Stimulated activated CD4-positive, alpha-beta T cell treated with anti-CD3 and anti-CD28 coated beads, Interleukin-2, amount 100 ng/mL, for 48 hours (primary cell): ENCODE results near the gene ILK.

Source experiments
- DNase-seq, 2 donors: peaks; one replicate each; pipeline ENCODE4 v3.0.0-alpha.2; 2020

Gene ILK

DNA sequence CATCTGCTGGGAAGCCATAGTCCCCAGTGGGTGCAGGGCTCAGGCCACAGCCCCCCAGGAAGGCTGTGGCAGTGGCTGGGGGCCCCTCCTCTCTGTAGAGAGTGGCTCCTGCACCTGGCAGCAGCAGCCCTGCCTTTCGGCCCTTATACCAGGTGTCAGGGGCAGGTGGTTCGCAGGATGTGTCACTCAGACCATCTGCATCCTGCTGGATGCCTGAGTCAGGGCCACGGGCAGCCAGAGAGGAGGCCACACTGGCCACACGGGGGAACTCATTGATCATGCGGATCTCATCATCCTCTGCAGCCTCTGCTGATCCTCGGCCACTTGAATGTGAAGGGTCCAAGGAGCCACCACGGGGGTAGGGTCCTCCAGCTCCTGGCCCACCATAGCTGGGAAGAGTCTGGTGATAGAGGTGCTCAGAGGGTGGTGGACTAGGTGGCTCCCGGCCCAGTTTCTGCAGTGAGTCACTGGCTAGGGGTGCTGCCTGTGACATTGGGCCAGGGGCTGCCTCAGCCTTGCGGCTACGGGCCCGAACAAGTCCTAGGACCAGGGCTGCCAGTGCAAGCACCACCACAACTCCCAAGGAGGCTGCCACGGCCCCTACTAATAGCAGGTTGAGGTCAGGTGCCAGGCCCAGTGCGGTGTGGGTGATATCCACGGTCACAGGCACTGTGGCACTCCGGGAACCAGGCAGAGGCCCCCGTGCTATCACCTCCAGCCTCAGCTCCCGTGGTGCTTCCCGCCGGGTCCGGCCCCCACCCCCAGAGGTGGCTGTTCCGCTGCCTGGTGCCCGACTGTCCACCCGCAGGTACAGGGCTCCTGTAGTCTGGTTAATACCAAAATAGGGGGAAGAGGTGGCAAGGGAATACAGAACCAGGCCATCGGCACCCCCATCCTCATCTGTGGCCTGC is 18.9 kb downstream of the ILK start:
- no peak for DNase-seq

DNA sequence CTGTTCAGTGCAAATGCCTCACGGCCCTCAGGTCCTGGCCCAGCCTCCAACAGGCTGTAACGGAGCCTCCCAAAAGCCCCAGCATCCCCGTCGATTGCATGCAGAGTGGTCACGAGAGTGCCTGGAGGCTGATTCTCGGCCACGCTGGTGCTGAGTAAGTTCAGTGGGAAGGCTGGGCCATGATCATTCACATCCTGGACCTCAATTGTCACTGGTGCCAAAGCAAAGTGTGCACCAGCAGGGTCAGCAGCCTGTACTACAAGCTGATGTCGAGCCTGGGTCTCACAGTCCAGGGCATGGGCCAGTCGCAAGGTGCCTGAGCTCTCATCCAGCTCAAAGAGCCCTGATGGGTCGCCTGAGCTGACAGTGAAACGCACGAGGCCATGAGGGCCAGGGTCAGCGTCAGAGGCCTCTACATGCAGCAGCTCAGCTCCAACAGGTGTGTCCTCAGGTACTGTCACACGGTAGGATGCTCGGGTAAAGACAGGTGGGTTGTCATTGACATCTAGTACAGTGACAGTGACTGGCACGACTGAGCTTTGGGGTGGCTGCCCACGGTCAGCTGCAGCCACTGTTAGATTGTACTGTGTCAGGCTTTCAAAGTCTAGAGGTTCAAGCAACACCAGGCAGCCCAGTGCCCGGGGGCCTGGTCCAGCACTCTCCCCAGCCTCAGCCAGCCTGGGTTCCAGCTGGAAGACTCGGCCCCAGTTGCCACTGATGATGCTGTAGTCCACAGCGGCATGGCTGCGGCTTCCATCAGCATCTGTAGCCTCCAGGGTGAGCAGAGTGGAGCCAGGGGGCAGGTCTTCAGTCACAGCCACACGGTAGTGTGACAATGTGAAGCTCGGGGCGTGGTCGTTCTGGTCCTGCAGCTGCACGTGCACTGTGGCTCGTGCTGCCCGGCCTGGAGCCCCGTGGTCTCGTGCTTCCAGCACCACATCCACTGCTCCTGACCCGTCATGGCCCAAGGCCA is 20.1 kb downstream of the ILK start:
- no peak for DNase-seq

DNA sequence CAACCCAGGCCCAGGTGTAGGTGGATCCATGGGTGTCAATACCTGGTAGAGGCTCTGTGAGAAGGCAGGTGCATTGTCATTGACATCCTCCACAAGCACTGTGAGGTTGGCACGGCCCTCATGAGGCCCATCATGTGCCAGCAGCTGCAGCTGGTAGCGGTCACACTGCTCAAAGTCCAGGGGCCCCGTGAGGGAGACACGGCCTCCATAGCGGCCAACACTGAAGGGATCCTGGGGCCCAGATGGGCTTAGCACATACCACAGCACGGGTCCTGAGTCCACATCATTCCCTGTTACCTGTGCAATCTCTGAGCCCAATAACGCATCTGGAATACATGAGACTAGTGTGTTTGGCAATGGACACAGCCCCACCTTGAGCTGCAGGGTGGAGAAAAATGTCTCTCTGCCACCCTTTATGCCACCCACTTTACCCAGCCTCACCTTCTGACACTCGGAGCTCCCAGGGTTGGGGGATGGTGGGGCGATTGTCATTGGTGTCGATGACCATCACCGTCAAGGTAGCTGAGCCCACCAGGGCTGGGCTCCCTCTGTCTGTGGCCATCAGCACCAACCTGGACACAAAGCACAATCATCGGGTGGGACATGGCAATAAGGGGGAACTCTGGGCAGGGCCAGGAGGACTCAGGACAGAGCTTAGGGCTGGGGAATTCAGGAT is 21.7 kb downstream of the ILK start:
- no peak for DNase-seq

DNA sequence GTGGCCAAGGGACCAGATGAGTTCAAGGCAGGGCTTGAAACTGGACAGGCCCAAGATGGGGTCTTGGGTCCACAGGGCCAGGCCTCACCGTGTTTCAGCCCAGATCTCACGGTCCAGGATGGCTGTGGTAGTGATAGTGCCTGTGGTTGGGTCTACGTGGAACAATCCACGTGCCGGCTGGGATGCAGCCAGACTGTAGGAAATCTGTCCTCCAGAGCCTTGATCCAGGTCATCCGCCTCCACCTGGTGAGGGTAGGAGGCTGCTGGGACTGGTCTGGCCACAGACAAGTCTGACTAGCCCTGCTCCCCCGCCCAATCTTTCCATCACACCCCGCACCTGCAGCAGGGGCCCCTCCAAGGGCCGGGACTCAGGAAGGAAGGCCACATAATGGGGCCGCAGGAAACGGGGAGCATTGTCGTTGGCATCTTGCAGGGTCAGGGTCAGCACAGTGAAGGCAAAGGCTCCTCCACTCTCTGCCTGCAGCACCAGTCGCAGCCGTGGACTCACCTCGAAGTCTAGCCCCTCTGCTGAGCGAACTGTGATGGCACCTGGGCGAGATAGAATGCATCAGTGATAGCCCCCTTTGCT is 22.4 kb downstream of the ILK start:
- DNase-seq: no peak

DNA sequence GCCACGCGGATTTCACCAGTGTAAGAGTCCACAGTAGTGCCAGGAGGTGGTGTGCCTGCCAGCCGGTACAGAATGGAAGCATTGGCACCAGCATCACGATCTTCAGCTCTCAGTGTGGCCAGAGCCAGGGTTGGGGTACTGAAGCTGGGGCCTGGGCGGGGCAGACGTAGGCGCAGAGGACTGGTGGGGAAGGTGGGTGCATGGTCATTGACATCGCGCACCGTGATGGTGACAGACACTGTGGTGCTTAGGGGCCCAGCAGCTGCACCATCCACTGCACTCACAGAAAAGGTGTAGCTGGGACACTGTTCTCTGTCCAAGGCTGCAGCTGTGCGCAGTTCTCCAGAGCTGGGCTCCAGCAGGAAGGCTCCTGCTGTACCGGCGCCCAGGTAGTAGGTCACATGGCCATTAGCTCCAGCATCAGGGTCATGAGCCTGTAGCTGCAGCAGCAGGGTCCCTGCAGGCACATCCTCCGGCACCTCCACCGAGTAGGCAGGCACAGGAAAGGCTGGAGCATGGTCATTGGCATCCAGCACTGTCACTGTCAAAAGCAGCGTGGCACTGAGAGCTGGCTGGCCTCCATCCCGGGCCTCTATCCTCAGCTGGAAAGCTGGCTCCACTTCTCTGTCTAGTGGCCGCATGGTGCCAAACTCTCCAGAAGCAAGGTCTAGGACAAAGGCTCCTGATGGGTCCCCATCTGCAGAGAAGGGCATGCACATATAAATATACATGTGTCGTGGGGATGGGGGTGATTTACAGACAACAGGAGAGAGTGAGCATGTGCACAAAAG is 23.6 kb downstream of the ILK start:
- DNase-seq: no peak

DNA sequence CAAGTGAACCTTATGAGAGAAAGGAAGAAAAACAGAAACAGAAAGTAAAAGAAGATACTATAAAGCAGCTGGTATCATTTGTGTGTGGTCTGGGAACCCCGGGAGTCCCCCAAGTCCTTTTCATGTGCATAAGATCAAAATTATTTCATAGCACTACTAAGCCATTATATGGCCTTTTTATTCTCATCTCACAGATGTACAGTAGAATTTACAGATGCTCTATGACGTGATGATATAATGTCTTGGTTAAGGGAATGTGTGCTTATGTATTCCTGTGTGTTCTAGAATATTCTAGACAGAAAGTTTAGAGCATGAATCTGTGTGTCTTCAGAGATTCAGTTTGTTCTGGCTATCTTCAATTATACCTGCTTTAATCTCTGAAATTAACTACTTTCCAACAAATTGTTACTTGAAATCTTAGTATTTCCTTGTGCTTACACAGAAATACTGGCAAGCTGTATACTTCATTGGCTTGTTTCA is 24.2 kb downstream of the ILK start:
- DNase-seq: no peak

DNA sequence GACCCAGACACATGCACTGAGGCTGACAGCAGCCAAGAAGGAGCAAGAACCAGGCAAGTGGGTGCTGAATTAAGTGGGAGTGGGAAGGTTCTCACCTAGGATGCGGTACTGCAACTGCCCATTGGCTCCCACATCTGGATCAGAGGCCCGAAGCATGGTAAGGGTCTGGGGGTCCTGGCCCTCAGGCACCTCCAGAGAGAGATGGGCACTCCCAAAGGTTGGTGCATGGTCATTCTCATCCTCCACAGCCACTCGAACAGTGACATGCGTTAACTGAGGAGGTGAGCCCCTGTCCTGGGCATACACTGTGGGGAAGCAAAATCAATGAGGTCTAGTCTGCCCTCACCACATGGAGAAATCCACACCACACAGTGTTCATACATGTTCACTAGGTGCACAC is 25.0 kb downstream of the ILK start:
- DNase-seq: no peak

DNA sequence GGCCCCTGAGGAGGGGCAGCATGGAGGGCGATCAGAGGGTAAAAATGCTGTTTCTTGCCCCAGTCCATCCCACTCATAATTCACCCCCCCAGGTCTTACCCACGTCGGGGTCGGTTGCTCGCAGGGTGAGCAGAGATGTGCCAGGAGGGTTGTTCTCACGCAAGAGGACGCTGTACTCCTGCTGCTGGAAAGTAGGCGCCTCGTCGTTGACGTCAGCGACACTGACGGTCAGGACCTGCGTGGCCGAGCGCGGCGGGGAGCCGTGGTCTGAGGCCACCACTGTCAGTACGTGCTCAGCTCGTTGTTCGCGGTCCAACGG is 26.0 kb downstream of the ILK start:
- DNase-seq: no peak

DNA sequence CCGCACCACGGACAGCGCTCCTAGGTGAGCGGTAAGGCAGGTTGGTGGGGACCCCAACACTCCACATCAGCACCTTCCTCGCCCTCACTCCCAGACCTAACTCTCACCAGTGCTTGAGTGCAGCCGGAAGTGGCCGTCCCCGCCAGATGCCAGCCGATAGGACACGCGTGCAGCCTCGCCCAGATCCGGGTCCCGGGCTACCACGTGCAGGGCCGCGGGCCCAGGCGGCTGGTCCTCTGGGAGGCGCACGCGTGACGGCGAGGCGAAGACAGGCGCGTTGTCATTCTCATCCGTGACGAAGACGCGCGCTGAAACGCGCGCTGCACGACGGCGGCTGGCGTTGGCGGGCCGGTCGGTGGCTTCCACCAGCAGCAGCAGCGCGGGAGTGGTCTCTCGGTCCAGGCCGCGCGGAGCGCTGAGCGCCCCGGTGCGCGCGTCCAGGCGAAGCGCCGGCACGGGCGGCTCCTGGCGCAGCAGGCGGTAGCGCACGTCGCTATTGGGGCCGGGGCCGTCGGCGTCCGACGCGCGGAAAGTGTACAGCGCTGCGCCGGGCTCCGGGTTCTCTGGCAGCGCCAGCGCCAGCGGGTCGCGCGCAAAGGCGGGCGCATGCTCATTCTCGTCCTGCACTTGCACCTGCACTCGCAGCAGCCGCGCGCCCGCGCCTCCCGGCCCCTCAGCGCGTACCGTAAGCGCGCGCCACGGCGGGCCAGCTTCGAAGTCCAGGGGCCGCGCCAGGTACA is 26.5 kb downstream of the ILK start:
- no peak for DNase-seq

DNA sequence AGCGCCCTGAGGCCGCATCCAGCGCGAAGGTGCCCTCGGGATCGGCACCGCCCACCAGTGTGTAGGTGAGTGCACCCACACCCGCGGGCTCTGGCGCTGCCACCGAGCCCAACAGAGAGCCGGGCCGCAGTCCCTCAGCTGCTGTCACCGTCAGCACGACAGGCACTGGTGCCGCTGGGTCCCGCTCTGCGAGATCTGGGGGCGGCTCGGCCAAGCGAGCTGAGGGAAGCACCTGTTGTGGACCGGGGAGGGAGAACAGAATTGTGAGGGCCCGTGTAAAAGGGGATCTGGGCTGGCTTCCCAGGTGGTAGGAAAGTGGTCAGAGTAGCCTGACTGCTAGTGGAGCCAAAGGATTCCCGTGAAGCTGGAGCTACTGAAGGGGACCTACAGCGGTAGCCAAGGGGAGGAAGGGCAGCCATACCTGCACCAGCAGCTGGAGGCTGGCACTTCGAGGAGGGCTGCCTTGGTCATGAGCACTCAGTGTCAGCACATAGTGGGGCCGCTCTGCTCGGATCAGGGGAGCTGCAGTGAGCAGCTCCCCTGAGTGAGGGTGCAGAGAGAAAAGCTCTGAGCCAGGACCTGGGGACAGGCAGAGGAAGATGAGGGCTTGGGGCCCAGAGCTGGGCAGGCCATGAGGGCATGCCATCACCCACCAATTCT is 27.2 kb downstream of the ILK start:
- no peak for DNase-seq

DNA sequence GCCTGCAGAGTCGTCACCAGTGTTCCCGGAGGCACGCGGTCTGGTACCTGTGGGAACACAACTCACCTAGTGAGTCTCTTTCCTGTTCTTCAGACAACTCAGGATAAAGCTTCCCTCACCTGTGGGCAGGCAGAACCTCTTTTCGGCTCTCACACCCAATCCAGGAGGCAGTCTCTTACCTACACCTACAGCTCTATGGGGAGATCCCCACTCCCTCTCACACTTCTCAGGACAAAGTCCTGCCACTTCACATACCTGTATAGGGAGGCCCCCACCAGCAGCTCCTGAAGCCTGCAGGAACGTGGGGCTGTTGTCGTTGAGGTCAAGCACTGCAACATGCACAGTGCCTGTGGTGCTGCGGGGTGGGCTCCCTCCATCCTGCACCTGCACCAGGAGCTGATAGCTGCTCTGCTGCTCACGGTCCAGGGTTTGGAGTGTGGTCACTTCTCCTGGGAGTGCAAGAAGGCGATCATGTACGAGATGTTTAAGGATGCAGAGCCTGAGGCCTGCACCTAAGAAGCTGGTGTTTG is 27.9 kb downstream of the ILK start:
- DNase-seq: no peak

DNA sequence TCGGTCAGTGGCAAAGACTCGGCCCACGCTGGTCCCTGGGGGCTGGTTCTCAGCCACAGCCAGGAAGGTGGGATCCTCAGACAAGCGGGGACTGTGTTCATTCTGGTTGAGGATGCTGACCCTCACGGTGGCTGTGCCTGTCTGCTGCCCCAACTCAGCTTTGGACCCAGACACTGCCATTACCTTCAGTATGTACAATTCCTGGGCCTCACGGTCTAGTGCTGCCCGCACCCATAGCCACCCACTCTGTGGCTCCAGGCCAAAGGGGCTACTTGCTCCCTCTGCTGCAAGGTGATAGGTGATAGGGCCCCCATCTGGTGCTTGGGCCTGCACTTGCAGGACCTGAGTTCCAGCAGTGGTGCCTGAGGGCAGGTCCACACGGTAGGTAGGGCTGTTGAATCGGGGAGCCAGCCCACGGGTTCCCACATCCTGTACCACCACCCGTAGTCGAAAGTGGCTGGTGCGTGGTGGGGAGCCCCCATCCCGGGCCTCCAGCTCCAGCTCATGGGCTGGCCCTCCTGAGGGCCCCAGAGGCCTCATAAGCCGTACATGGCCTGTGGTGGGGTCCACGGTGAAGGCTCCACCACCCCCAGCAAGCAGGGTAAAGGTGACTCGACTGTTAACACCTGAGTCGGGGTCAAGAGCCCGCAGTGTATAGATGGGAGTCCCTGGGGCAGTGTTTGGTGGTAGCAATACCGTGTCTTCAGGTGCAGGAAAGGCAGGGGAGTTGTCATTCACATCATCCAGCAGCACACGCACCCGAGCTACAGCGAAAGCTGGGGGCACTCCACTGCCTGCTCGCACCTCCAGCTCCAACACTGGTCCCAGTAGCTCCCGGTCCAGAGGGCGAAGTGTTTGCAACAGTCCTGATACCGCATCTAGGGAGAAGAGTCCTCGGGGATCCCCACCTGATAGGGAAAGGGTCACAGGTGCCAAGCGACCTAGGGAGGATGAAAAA is 28.8 kb downstream of the ILK start:
- no peak for DNase-seq

DNA sequence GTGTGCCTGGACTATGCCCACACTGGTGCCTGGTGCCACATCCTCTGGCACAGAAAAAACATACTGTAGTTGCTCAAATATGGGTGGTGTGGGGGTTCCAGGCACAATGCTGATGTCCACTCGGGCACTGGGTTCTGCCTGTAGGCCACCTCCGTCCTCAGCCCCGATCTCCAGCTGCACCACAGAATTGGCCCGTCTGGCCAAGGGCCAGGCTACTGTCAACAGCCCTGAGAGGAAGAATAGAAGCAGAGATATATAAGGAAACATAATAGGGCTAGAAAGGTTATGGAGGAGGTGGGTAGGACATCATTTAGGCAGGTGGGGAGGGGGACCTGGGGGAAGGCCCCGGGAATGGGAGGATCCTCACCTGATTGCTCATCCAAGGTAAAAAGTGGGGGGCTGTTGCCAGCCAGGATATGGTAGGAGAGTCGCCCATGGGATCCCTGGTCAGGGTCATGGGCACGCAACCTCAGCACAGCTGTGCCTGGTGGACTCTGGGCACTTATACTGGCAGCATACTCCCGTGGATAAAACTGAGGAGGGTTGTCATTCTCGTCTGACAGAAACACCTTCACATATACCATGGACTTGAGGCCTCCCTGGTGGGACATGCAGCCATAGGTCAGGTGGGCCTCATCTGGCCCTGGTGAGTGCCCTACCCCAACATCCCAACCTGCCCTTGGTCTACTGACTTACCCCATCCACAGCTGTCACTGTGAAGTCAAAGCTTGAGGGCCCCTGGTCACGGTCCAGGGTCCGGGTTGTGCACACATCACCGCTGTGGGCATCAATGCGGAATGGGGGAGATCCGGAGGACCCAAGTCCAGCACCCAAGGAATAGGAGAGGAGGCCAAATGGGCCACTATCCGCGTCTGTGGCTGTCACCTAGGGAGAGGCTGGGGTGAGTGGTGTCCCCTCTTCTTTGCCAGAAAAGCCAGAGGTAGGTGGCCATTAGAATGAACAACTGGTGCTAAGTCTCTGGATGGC is 30.1 kb downstream of the ILK start:
- no peak for DNase-seq

DNA sequence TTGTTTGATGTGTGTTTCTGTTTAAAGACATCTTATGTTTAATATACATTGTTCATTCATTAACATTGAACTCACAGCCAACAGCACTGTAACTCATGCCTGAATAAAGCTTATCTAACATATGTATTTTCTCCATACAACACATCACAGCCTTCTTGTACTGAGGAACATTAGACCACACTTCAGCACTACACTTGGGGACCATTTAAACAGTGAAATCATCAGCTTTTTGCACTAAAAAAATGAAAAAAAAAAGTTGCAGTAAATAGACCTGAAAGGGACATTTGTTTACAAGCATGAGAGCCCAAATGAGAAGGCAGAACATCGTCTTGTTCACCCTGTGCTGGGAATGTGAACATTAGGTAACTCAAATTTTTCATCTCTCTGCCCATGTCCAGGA is 31.0 kb downstream of the ILK start:
- no peak for DNase-seq

DNA sequence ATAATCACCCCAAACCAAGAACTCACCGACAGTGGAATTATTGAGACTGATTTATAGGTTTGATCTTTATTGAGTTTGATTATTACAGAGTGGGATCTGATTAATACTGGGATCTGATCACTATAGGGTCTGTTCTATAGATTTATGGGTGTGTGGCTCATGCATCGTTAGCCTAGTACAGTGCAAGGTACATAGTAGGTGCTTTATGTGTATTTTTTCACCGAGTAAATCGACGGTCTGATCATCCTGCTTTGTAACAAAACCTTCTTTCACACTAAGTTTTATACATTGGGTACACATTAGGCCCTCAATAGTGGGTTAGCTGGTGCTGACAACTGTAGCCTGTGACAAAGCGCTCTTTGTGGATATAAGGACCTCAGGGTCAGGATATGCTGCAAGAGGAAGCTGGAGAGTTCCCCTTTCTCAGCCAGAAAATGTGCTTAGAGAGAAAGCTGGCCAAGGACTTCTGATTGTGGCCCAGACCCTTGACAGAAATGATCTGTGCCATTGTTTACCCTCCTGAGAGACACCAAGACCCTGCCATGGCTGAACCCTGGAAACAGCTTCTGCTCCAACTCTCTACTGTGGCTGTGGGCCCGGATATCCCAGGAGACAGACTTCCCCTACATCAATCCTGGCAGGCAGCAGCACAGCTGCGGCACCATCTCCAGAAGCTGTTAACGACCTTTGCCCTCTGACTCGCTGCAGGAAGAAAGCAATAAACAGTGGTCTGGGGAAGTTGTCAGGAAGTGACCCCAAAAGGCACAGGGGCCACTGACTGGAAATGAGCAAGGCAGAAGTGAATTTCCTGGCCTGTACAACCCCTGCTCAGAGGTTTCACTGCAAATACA is 31.7 kb downstream of the ILK start:
- DNase-seq: no peak

DNA sequence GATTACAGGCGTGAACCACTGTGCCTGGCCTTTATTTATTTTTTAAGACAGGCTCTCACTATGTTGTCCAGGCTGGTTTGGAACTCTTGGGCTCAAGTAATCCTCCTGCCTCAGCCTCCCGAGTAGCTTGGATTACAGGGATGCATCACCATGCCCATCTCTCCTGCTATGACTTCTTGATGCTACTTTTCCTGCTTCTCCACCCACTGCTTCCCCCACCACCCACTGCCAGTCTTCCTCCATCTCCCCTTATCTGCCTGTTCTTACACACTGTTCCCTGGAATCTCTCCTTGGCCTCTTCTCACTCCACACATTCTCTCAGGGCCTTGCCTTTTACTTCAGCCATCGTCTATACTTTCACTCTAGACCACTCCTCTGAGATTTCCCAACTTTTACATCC is 32.9 kb downstream of the ILK start:
- no peak for DNase-seq

DNA sequence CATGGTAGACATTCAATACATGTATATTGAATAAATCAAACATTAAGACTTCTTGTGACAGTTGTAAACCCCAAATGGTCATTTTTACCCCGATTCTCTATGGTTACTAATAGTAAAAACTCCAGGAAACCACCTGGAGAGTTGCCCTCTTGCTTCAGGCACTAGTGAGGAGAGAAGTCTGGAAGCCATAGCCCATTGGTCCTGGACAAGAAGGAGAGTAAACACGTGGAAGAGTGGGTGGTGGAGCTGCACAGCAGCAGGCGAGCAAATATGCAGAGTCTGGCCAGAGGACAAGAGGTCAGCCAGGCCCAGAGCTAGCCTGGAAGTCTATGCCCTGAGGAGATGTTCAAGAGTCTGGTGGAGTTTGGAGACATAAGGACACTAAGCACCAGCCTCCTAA is 34.3 kb downstream of the ILK start:
- DNase-seq: no peak
